C4-2B (cell line): ENCODE data around the gene RNF214.

Experiments used
- ZFX ChIP-seq: fragments of 450-650 bp; IDR thresholded peaks from 2 replicates; pipeline ENCODE4 v1.6.1; 2017
- TF ChIP-seq, protein P1 (sequence below): fragments of 450-650 bp; conservative IDR thresholded peaks from 2 replicates; pipeline ENCODE4 v1.5.1; 2017; ENCODE audit warnings: mild to moderate bottlenecking

DNA sequence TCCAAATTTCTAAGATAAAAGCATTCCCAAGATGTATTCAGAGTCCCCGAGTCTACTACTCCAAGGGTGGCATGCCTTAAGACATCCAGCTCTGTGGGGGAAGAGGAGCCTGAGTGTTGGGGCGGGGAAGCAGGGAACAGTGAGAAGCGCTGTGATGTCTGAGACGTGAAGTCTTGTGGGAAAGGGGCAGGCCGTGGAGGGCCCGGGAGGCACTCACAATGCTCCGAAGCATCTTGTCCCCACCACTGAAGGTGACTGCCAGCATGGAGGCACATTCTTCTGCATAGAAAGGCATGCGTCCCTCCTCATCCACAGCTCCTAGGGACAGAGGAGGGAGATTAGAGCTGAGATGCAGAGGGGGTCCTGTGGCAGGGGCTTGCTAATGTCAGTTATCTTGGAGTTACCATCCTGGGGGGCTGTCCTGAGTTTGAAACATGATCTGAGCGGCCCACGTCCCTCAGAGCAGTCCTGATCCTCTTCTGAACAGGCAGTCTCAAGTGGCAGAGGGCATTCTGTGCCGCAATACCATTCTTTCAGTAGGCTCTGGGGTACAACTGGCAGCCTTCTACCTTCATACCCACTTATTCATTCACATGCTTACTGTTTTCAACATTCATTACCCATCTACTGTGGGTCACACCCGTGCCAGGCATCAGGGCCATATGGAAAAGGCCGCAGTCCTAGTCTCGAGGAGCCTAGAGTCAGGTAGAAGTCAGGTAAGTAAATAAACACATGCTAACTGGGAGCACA lies 9.3 kb upstream of the RNF214 start:
- TF ChIP-seq ZFX: no peak
- TF ChIP-seq, protein P1, sequence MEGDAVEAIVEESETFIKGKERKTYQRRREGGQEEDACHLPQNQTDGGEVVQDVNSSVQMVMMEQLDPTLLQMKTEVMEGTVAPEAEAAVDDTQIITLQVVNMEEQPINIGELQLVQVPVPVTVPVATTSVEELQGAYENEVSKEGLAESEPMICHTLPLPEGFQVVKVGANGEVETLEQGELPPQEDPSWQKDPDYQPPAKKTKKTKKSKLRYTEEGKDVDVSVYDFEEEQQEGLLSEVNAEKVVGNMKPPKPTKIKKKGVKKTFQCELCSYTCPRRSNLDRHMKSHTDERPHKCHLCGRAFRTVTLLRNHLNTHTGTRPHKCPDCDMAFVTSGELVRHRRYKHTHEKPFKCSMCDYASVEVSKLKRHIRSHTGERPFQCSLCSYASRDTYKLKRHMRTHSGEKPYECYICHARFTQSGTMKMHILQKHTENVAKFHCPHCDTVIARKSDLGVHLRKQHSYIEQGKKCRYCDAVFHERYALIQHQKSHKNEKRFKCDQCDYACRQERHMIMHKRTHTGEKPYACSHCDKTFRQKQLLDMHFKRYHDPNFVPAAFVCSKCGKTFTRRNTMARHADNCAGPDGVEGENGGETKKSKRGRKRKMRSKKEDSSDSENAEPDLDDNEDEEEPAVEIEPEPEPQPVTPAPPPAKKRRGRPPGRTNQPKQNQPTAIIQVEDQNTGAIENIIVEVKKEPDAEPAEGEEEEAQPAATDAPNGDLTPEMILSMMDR: no peak
